Measurements from ENCODE around the gene CDH23.

CDH23 gene

GRCh38 chr10:71646037-71646436, 249.3 kb downstream of the CDH23 start:
- FAIRE-seq, result no peak

- FAIRE-seq, result no peak
Observed at GRCh38 chr10:71646592-71647292, 250.0 kb downstream of the CDH23 start.

DNA sequence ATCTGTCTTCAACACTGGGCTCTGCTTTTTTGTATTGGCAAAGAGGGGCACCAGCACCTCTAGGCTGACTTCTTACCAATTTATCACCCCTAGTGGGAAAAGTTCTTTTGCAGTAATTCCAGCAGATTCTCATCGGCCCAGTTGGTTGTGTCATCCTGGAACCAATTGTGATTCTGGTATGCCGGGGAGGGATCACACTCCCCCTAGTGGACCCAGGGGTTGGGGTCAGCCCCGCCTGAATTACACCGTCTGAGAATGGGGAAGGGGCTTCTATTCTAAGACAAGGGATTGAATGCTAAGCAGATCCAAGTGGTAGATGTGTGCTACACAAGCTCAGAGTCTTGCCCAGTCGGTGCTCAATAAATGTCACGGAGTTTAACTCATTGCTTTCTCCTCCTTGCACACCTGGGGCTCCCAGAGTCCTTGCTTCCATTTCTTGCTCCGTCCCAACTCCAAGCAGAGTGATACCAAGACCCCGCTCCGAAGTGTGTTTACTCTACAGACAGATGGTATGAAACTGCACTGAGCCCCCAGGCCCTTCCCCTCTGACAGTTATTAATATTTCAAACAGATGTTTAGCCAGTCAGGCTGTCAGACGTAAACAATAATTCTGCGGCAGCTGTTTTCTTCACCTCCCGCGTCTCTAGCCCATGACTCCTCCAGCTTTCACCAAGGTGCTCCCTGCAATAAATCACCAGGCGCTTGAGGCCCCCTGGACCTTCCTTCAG, 251.0 kb downstream of the CDH23 start:
- no peak for FAIRE-seq

GRCh38 chr10:71648254-71648932, 251.7 kb downstream of the CDH23 start:
- no peak for FAIRE-seq

GRCh38 chr10:71648933-71649320, 252.2 kb downstream of the CDH23 start:
- FAIRE-seq, result no peak

- no peak for FAIRE-seq
Observed at GRCh38 chr10:71649631-71650030, 252.9 kb downstream of the CDH23 start.

GRCh38 chr10:71650397-71650796, 253.7 kb downstream of the CDH23 start:
- FAIRE-seq, result no peak

DNA sequence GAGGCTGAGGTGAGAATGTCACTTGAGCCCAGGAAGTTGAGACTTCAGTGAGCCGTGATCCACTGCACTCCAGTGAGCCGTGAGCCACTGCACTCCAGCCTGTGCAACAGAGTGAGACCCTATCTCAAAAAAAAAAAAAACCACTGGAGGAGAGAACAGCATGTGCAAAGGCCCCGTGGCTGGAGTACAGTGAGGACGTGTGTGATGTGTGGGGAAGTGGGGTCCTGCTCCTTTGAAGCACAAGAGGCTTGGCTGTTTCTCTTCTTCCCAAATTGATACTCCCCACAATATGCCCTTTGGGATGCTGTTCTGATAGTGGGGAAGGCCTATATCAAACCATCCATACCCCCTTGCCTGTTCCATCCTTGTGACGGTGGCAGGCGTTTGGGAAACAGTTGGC, 254.7 kb downstream of the CDH23 start:
- no peak for FAIRE-seq

DNA sequence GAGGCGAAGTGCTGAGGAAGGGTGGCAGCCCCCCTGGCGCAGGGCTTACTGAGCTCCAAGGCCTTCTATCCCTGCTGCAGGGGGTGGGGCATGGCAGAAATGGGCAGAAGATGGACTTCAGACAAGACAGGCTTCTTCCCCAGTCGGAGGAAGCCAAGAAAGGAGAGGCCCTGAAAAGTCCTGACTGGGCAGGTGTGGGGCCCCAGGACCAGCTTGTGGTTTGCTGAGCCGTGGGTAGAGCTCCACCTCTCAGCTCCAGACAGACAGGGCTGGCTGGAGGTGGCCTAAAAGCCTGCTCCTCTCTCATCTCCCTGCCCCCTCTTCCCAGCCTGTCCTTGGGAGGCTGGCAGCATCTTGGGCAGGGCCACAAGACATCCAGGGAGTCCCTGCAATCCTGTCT, 255.2 kb downstream of the CDH23 start:
- FAIRE-seq, result no peak

GRCh38 chr10:71653044-71653443, 256.3 kb downstream of the CDH23 start:
- FAIRE-seq, result no peak

GRCh38 chr10:71656220-71656619, 259.5 kb downstream of the CDH23 start:
- no peak for FAIRE-seq

DNA sequence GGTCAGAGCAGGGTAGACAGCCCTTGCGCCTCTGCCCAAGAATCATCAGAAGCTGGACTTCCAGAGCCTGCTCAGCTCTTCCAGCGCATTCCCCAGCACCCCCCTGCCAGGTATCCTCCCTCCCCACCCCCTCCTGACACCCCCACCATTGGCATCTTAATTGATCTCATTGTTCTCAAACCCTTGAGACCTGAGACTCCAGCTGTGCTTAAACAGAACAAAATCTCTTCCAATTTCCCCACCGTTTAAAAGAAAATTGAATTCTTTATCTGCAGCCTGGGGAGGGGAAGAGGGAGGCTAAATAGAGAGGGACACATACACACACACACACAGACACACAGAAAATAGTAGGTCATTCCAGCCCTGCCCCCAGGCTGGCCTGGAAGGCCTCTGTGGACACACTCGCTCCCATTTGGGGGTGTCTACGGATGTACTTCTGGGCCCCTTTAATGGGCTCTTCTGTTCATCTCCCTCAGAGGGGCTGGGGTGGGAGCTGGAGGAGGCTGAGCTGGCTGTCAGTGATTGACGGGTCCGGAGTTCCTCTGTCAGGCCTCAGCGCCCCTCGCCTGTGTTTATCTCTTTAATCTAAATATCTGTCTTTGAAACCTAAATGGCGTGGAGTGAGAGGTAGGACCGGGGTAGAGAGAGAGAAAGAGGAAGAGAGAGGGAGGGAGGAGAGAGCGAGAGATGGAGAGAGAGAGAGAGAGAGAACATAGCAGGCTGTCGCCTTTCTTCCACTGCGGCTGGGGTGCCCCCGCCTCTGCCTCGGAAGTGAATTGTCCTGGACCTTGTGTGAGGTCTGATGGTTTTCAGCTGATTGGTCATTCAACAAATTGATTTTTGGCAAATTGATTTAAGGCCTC, 261.1 kb downstream of the CDH23 start:
- no peak for FAIRE-seq

GRCh38 chr10:71658467-71658745, 261.7 kb downstream of the CDH23 start:
- no peak for FAIRE-seq

- FAIRE-seq, result no peak
Observed at GRCh38 chr10:71659111-71659634, 262.5 kb downstream of the CDH23 start.

- no peak for FAIRE-seq
Observed at GRCh38 chr10:71659737-71660136, 263.0 kb downstream of the CDH23 start.

DNA sequence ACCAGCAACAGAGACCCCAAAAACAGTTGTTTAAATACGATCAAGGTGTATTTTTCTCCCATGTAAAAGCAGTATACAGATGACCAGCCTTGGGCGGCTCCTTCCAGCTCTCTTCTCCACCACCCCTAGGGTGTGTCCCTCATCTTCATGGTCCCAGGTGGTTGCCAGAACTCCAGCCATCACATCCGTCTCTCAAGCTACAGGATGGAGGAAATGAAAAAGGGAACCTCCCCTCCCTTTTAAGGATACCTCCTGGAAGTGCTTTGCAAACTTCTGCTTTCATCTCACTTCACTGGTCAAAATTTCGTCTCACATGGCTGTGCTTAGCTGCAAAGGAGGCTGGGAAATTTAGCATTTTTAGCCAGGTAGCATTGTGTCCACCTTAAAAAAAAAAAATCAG, 263.6 kb downstream of the CDH23 start:
- FAIRE-seq, result no peak

- FAIRE-seq, result no peak
Observed at GRCh38 chr10:71661060-71661622, 264.4 kb downstream of the CDH23 start.

DNA sequence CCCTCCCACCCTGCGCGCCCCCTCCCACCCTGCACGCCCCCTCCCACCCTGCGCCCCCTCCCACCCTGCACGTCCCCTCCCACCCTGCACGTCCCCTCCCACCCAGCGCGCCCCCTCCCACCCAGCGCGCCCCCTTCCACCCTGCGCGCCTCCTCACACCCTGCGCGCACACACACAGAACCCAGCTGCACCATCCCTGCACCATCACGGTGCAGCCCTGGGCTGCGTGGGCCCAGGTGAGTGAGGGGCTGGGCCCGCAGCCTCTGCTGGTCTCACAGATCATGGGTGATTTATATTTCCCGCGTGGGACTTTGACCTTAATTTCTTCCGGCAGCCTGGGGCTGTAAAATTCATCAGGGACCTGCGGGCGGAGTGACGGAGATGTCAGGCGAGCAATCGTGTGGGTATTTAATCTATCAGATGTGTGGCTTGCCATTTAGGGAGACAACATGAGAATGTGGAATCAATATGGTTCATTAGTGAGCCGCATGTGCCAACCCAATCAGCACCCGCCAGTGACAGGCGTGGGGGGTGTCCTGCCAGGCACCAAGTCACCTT, 265.1 kb downstream of the CDH23 start:
- no peak for FAIRE-seq

GRCh38 chr10:71663311-71663710, 266.6 kb downstream of the CDH23 start:
- no peak for FAIRE-seq

- FAIRE-seq, result no peak
Observed at GRCh38 chr10:71664585-71664984, 267.9 kb downstream of the CDH23 start.

DNA sequence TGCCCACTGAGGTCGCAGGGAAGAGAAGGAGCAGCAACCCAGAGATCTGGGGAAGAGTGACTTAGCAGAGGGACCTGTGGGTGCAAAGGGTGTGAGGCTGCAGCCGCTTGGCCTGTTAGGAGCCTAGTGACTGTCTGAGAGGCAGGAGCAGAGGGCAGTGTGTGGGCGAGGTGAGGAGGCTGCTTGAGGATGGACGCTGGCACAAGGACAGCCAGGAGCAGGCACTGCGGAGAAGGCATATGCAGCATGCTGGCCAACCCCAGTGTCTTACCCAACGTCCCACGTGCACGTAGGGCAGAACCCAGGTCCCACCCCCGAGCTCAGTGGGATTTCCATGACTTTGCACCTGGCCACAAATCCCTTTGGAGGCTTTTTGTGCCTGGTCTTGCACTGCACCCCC, 268.7 kb downstream of the CDH23 start:
- FAIRE-seq, result no peak
